A549 (cell line): ENCODE data around the gene DTD1. TPM values are rescaled to one million over a fixed set of nuclear protein-coding genes. Genes with fewer than 3 reads are reported as not detected.

Source experiments
- ATAC-seq, 2 experiments: fragments of 200-7000 bp in 1 of 2; fragments of >200 bp in 1 of 2; cut with Nextera tagmentation in 1 of 2; cut with Tn5 transposase in 1 of 2; 3 replicates each; pipeline versions ENCODE4 v1.8.0 to v1.9.1; 2018 to 2020; ENCODE audit warnings: mild to moderate bottlenecking in 1 of 2, moderate library complexity in 1 of 2
- CTCF ChIA-PET: fragments of 300-600 bp; sonication (Branson Sonifier 250); formaldehyde crosslinking; extraction: SDS; loops from one replicate; lab custom pipeline; 2021; ENCODE audit warnings: antibody characterized with exemption, inconsistent platforms; lab: Yijun Ruan, JAX
- POLR2A ChIA-PET: fragments of 350-600 bp; formaldehyde crosslinking; extraction: SDS; loops from one replicate; lab custom pipeline; 2021; ENCODE audit warnings: antibody characterized with exemption, inconsistent platforms; lab: Yijun Ruan, JAX
- DNase-seq, 2 experiments: peaks; one replicate each; pipeline versions ENCODE4 v3.0.0 to v3.0.0-alpha.2; 2011 to 2016; ENCODE audit warnings: low read depth in 1 of 2, low spot score in 1 of 2
- FAIRE-seq: peaks from 2 replicates; lab custom pipeline; 2011; peaks lifted over from hg19 to GRCh38; lab: Jason Lieb, UNC
- H3K27ac ChIP-seq, 2 experiments: fragments of >200 bp; sonication (Bioruptor Twin); formaldehyde crosslinking; 3 replicates each; pipeline ENCODE4 v1.5.1; 2016 to 2017
- H3K4me1 ChIP-seq: fragments of >200 bp; sonication (Bioruptor Twin); formaldehyde crosslinking; 3 replicates; pipeline ENCODE4 v1.6.1; 2016
- H3K4me2 ChIP-seq: fragments of >200 bp; sonication (Bioruptor Twin); formaldehyde crosslinking; 3 replicates; pipeline ENCODE4 v1.6.1; 2016
- H3K4me3 ChIP-seq: fragments of >200 bp; sonication (Bioruptor Twin); formaldehyde crosslinking; 3 replicates; pipeline ENCODE4 v1.5.1; 2016
- H3K9me3 ChIP-seq: fragments of >200 bp; sonication (Bioruptor Twin); formaldehyde crosslinking; 3 replicates; pipeline ENCODE4 v1.6.1; 2016
- ATOH8 ChIP-seq: fragments of 250-450 bp; sonication (Bioruptor Pico); IDR thresholded peaks from 2 replicates; pipeline ENCODE4 v1.5.0; 2020; ENCODE audit warnings: low read depth, mild to moderate bottlenecking, moderate library complexity
- BCL3 ChIP-seq: fragments of >200 bp; sonication (Bioruptor Twin); formaldehyde crosslinking; IDR thresholded peaks from 3 replicates; pipeline ENCODE4 v1.6.1; 2016
- BHLHE40 ChIP-seq: IDR thresholded peaks from 2 replicates; pipeline ENCODE4 v1.6.1; 2012; ENCODE audit warnings: low read depth, low read length, inconsistent platforms
- CBX2 ChIP-seq: fragments of 200-600 bp; sonication (generic); IDR thresholded peaks from 2 replicates; pipeline ENCODE4 v1.6.1; 2016; ENCODE audit warnings: low read depth, mild to moderate bottlenecking, borderline replicate concordance
- CHD2 ChIP-seq: fragments of 150-350 bp; IDR thresholded peaks from 2 replicates; pipeline ENCODE4 v1.6.1; 2014; ENCODE audit warnings: low read length; ENCODE audit not compliant: partially characterized antibody
- EHMT2 ChIP-seq: fragments of 200-600 bp; sonication (generic); IDR thresholded peaks from 2 replicates; pipeline ENCODE4 v1.6.1; 2016; ENCODE audit warnings: antibody characterized with exemption, low read depth, mild to moderate bottlenecking, moderate library complexity
- ESRRA ChIP-seq: fragments of 150-350 bp; IDR thresholded peaks from 2 replicates; pipeline ENCODE4 v1.6.1; 2014; ENCODE audit warnings: mild to moderate bottlenecking, low read length, borderline replicate concordance
- FOSB ChIP-seq: fragments of 250-450 bp; sonication (Bioruptor Pico); IDR thresholded peaks from 2 replicates; pipeline ENCODE4 v1.5.0; 2020; ENCODE audit warnings: mild to moderate bottlenecking, moderate library complexity
- FOSL2 ChIP-seq, 2 experiments: fragments of 450-650 bp in 1 of 2; fragments of >200 bp in 1 of 2; sonication (Bioruptor Twin) in 1 of 2; formaldehyde crosslinking; IDR thresholded peaks; 2 replicates each; pipeline versions ENCODE4 v1.5.0 to v1.6.1; 2016 to 2020; ENCODE audit warnings: mild to moderate bottlenecking in 1 of 2, moderate library complexity in 1 of 2
- GATA3 ChIP-seq: IDR thresholded peaks from 2 replicates; pipeline ENCODE4 v1.6.1; 2012; ENCODE audit warnings: borderline replicate concordance
- HEYL ChIP-seq: fragments of 250-450 bp; sonication (Bioruptor Pico); IDR thresholded peaks from 2 replicates; pipeline ENCODE4 v1.8.0; 2021; ENCODE audit warnings: mild to moderate bottlenecking, moderate library complexity
- HMGXB4 ChIP-seq: fragments of 250-450 bp; sonication (Bioruptor Pico); IDR thresholded peaks from 2 replicates; pipeline ENCODE4 v1.5.0; 2021; ENCODE audit warnings: mild to moderate bottlenecking, moderate library complexity, borderline replicate concordance
- JUNB ChIP-seq: fragments of >200 bp; sonication (Bioruptor Twin); formaldehyde crosslinking; IDR thresholded peaks from 2 replicates; pipeline ENCODE4 v1.6.1; 2016
- KDM1A ChIP-seq: fragments of 200-600 bp; sonication (generic); IDR thresholded peaks from 2 replicates; pipeline ENCODE4 v1.6.1; 2016; ENCODE audit warnings: low read depth, mild to moderate bottlenecking
- MYC ChIP-seq: IDR thresholded peaks from 2 replicates; pipeline ENCODE4 v1.6.1; 2012; ENCODE audit warnings: mild to moderate bottlenecking, inconsistent platforms, low read length, improper control_type of control experiment, borderline replicate concordance
- NR3C1 ChIP-seq: fragments of >200 bp; sonication (Bioruptor Twin); formaldehyde crosslinking; IDR thresholded peaks from 3 replicates; pipeline ENCODE4 v1.6.1; 2017
- PBX3 ChIP-seq: IDR thresholded peaks from 2 replicates; pipeline ENCODE4 v1.6.1; 2012
- PHF8 ChIP-seq: fragments of 200-600 bp; sonication (generic); IDR thresholded peaks from 2 replicates; pipeline ENCODE4 v1.6.1; 2016; ENCODE audit warnings: low read depth, mild to moderate bottlenecking, antibody characterized with exemption, moderate library complexity, borderline replicate concordance
- POLR2A ChIP-seq: IDR thresholded peaks from 2 replicates; pipeline ENCODE4 v1.6.1; 2012; ENCODE audit warnings: mild to moderate bottlenecking, low read length
- RAD21 ChIP-seq, 2 experiments: fragments of >200 bp in 1 of 2; sonication (Bioruptor Twin) in 1 of 2; formaldehyde crosslinking in 1 of 2; IDR thresholded peaks in 1 of 2; conservative IDR thresholded peaks in 1 of 2; 2 replicates in 1 of 2; 3 replicates in 1 of 2; pipeline ENCODE4 v1.6.1; 2012 to 2018; ENCODE audit warnings: inconsistent platforms in 1 of 2
- RARB ChIP-seq: fragments of 250-450 bp; sonication (Bioruptor Pico); IDR thresholded peaks from 2 replicates; pipeline ENCODE4 v1.8.0; 2021; ENCODE audit warnings: mild to moderate bottlenecking, moderate library complexity
- RCOR1 ChIP-seq: fragments of 150-350 bp; IDR thresholded peaks from 2 replicates; pipeline ENCODE4 v1.6.1; 2014; ENCODE audit warnings: antibody characterized with exemption, low read length, low read depth
- RFX5 ChIP-seq: fragments of 450-650 bp; IDR thresholded peaks from 2 replicates; pipeline ENCODE4 v1.7.1; 2014; ENCODE audit warnings: antibody characterized with exemption, mild to moderate bottlenecking, moderate library complexity
- RNF2 ChIP-seq: fragments of 200-600 bp; sonication (generic); IDR thresholded peaks from 2 replicates; pipeline ENCODE4 v1.6.1; 2016; ENCODE audit warnings: low read depth, mild to moderate bottlenecking, antibody characterized with exemption, moderate library complexity, borderline replicate concordance
- SMC3 ChIP-seq: fragments of >200 bp; sonication (Bioruptor Twin); formaldehyde crosslinking; IDR thresholded peaks from 3 replicates; pipeline ENCODE4 v1.6.1; 2018; ENCODE audit warnings: inconsistent platforms
- TFCP2L1 ChIP-seq: fragments of 250-450 bp; sonication (Bioruptor Pico); IDR thresholded peaks from 2 replicates; pipeline ENCODE4 v1.5.0; 2021; ENCODE audit warnings: mild to moderate bottlenecking
- USF2 ChIP-seq: fragments of 450-650 bp; IDR thresholded peaks from 2 replicates; pipeline ENCODE4 v1.6.1; 2014; ENCODE audit warnings: antibody characterized with exemption
- ZFP36 ChIP-seq: fragments of 450-650 bp; IDR thresholded peaks from 2 replicates; pipeline ENCODE4 v1.6.1; 2014; ENCODE audit warnings: borderline replicate concordance; ENCODE audit not compliant: partially characterized antibody
- ZNF302 ChIP-seq: fragments of 250-450 bp; sonication (Bioruptor Pico); IDR thresholded peaks from 2 replicates; pipeline ENCODE4 v1.9.0; 2021; ENCODE audit warnings: inconsistent platforms, mild to moderate bottlenecking, moderate library complexity
- WGBS: methylation state at CpG from one replicate; pipeline ENCODE4 v1.1.6; 2017; ENCODE audit errors: missing lambda C conversion rate; 5-methylcytosine and 5-hydroxymethylcytosine counted together
- polyA plus RNA-seq, 4 experiments: library from polyadenylated mRNA; depleted of rRNA in 3 of 4; stranded (reverse); fragments of >200 nt; fragmentation: RNase III in 1 of 4; extraction: RNeasy Plus Mini Kit Qiagen cat#74134 plus additional on column Dnase treatment in 1 of 4; gene quantifications; 2 replicates in 3 of 4; 3 replicates in 1 of 4; pipeline ENCODE4 v1.2.3, GENCODE V29; 2011 to 2017

DTD1 gene
- polyA plus RNA-seq, 2 of the 4 experiments (the other 2 are of a cell fraction): 72.8 to 99.3 TPM

- Histone ChIP-seq H3K4me1 (no peaks in the 10 kb centered on the region), H3K9me3 (no peaks in the 10 kb centered on the region), H3K4me2 (no peak overlapping the region), H3K4me3 (no peak overlapping the region), H3K27ac (no peak overlapping the region)
- ChIA-PET POLR2A (no interaction called here), CTCF (interaction anchor here (1.3 kb wide), 1 partner anchor 10 kb away, joined by 6 read pairs; no protein-coding TSS in a partner anchor)
- 93% methylated on average over 9 of the region's 9 CpGs for WGBS
- no peak for ATAC-seq
- TF ChIP-seq POLR2A (no peak), EHMT2 (no peak), FOSL2 (IDR thresholded peaks at IDR 0.05) (no peak), FOSL2 (CRISPR knock-in tag; IDR thresholded peaks at IDR 0.05) (no peak), SMC3 (no peak), NR3C1 (no peak), RCOR1 (no peak), PBX3 (no peak), TFCP2L1 (CRISPR knock-in tag) (no peak), PHF8 (no peak), KDM1A (no peak), CBX2 (no peak), JUNB (no peak)
- no peak for DNase-seq
- no peak for FAIRE-seq
These were observed 85.0 kb downstream of the DTD1 start for GRCh38 chr20:18672834-18673233.

- H3K27ac ChIP-seq: no peak overlapping the region
- ChIA-PET POLR2A (no interaction called here), CTCF (interaction anchor here (0.6 kb wide), 1 partner anchor 648 kb away, joined by 3 read pairs; no protein-coding TSS in a partner anchor)
- no peak overlapping the region for H3K4me3 ChIP-seq
- H3K9me3 ChIP-seq: no peaks in the 10 kb centered on the region
- TF ChIP-seq RARB: no peak
- no peak for TF ChIP-seq JUNB
- no peak for TF ChIP-seq RFX5
- TF ChIP-seq RNF2: no peak
- no peak for TF ChIP-seq FOSB (CRISPR knock-in tag)
- TF ChIP-seq BHLHE40: no peak
- TF ChIP-seq PHF8: no peak
- TF ChIP-seq ATOH8: no peak
- WGBS: 77% methylated on average over 7 of the region's 7 CpGs
- ATAC-seq (no peak), DNase-seq (no peak), FAIRE-seq (no peak)
- no peaks in the 10 kb centered on the region for H3K4me1 ChIP-seq
- no peak overlapping the region for H3K4me2 ChIP-seq
These were observed 88.5 kb downstream of the DTD1 start for GRCh38 chr20:18676396-18676795.

GRCh38 chr20:18677126-18677525 lies 89.3 kb downstream of the DTD1 start:
- H3K4me2 ChIP-seq: no peak overlapping the region
- FAIRE-seq (no peak), ATAC-seq (no peak), DNase-seq (no peak)
- ChIA-PET CTCF (interaction anchor here (0.6 to 1.2 kb wide), 2 partner anchors 23 to 648 kb away, joined by 3 read pairs; no protein-coding TSS in a partner anchor), POLR2A (no interaction called here)
- no peak overlapping the region for H3K27ac ChIP-seq
- H3K4me1 ChIP-seq: no peaks in the 10 kb centered on the region
- no peaks in the 10 kb centered on the region for H3K9me3 ChIP-seq
- WGBS: 76% methylated on average over 4 of the region's 4 CpGs
- no peak overlapping the region for H3K4me3 ChIP-seq
- no peak for TF ChIP-seq GATA3
- TF ChIP-seq ATOH8: no peak
- no peak for TF ChIP-seq USF2
- no peak for TF ChIP-seq RAD21 (conservative IDR thresholded peaks at IDR 0.05 in 1 of 2, IDR thresholded peaks at IDR 0.05 in 1 of 2)
- no peak for TF ChIP-seq POLR2A
- no peak for TF ChIP-seq PHF8
- no peak for TF ChIP-seq ZNF302
- TF ChIP-seq ESRRA: no peak
- TF ChIP-seq ZFP36: no peak
- TF ChIP-seq BCL3: no peak
- no peak for TF ChIP-seq MYC
- no peak for TF ChIP-seq NR3C1
- TF ChIP-seq CHD2: no peak
- TF ChIP-seq HEYL (CRISPR knock-in tag): no peak
- TF ChIP-seq HMGXB4: no peak
